Measurements from ENCODE around the gene CCSER1.

GRCh38 chr4:90540536-90540935 is 413.3 kb downstream of the CCSER1 start:
- TF ChIP-seq POLR2AphosphoS5 (IDR thresholded peaks at IDR 0.05; ENCODE audit: borderline replicate concordance, low read depth, low read length) (no peak), EZH2 (IDR thresholded peaks at IDR 0.05) (no peak)

Measured in SK-N-MC (cell line).